Testis (tissue), 2 donors: ENCODE measurements around the gene WFDC13.

ENCODE experiments used
- POLR2A ChIP-seq: fragments of 450-650 bp; IDR thresholded peaks from one replicate; pipeline ENCODE4 v1.6.1; 2017; ENCODE audit warnings: antibody characterized with exemption, mild to moderate bottlenecking, moderate library complexity
- TF ChIP-seq, protein P1 (sequence below), 3 experiments: fragments of 450-650 bp in 2 of 3; fragments of 200-600 bp in 1 of 3; sonication (generic) in 1 of 3; IDR thresholded peaks; one replicate each; pipeline ENCODE4 v1.5.1; 2016 to 2019; ENCODE audit warnings: antibody characterized with exemption in 3 of 3, mild to moderate bottlenecking in 2 of 3, moderate library complexity in 1 of 3

DNA sequence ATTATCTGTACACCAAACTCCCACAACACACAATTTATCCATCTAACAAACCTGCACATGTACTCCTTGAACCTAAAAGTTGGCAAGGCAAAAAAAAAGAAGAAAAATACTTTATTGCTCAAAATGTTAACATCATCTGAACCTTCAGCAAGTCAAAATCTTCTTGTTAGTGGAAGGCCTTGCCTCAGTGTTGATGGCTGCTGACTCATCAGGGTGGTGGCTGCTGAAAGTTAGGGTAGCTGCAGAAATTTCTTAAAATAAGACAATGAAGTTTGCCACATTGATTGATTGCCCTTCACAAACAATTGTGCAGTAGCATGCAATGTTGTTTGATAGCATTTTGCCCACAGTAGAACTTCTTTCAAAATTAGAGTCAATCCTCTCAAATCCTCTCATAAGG, 29.1 kb upstream of the WFDC13 start:
- TF ChIP-seq, protein P1, sequence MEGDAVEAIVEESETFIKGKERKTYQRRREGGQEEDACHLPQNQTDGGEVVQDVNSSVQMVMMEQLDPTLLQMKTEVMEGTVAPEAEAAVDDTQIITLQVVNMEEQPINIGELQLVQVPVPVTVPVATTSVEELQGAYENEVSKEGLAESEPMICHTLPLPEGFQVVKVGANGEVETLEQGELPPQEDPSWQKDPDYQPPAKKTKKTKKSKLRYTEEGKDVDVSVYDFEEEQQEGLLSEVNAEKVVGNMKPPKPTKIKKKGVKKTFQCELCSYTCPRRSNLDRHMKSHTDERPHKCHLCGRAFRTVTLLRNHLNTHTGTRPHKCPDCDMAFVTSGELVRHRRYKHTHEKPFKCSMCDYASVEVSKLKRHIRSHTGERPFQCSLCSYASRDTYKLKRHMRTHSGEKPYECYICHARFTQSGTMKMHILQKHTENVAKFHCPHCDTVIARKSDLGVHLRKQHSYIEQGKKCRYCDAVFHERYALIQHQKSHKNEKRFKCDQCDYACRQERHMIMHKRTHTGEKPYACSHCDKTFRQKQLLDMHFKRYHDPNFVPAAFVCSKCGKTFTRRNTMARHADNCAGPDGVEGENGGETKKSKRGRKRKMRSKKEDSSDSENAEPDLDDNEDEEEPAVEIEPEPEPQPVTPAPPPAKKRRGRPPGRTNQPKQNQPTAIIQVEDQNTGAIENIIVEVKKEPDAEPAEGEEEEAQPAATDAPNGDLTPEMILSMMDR (IDR thresholded peaks at IDR 0.05): no peak
- no peak for TF ChIP-seq POLR2A
